ENCODE data around the gene EFNB3.

- TF ChIP-seq SIN3A (IDR thresholded peaks at IDR 0.05; ENCODE audit: borderline replicate concordance, insufficient read depth, low read depth, low read length) (no peak), CTCF (IDR thresholded peaks at IDR 0.05) (no peak), REST (IDR thresholded peaks at IDR 0.05; ENCODE audit: insufficient read depth in 1 of 2, low read depth in 2 of 2, low read length in 1 of 2) (no peak), POLR2AphosphoS5 (IDR thresholded peaks at IDR 0.05; ENCODE audit: low read depth, low read length) (no peak), TCF7L2 (IDR thresholded peaks at IDR 0.05; ENCODE audit: low read depth, low read length) (no peak)
These were observed 6.2 kb downstream of the EFNB3 start for GRCh38 chr17:7711051-7711755.

All from Panc1 (cell line).